CD14-positive monocyte (primary cell): ENCODE results near the gene HAND2. TPM values are rescaled to one million over a fixed set of nuclear protein-coding genes. Genes with fewer than 3 reads are reported as not detected.
A peak's percentile ranks its signal among the peaks of the same experiment; 100 is the strongest.

Experiments used
- DNase-seq, 3 donors: peaks; one replicate each; pipeline ENCODE4 v3.0.0-alpha.2; 2011 to 2022
- H2AFZ ChIP-seq: 2 replicates; pipeline ENCODE4 v1.6.0; 2012; ENCODE audit warnings: mild to moderate bottlenecking, low read depth, low read length, inconsistent platforms; ENCODE audit not compliant: insufficient read depth, poor library complexity, severe bottlenecking
- H3K27ac ChIP-seq, 2 donors: 1 replicate in 1 of 2; 2 replicates in 1 of 2; pipeline ENCODE4 v1.5.1; 2012 to 2013; ENCODE audit warnings: low read length in 2 of 2, control low read depth in 1 of 2, inconsistent platforms in 1 of 2, low read depth in 1 of 2, mild to moderate bottlenecking in 1 of 2
- H3K27me3 ChIP-seq, 2 donors: one replicate each; pipeline versions ENCODE4 v1.6.0 to v1.6.1; 2011 to 2013; ENCODE audit warnings: low read length in 2 of 2; ENCODE audit not compliant: control insufficient read depth in 2 of 2, insufficient read depth in 2 of 2
- H3K36me3 ChIP-seq, 2 donors: replicated peaks in 1 of 2; 1 replicate in 1 of 2; 2 replicates in 1 of 2; pipeline versions ENCODE4 v1.5.1 to v1.6.1; 2012 to 2013; ENCODE audit warnings: low read length in 2 of 2, control low read depth in 1 of 2, inconsistent platforms in 1 of 2, mild to moderate bottlenecking in 1 of 2; ENCODE audit not compliant: insufficient read depth in 2 of 2, control insufficient read depth in 1 of 2
- H3K4me1 ChIP-seq, 2 donors: 1 replicate in 1 of 2; 2 replicates in 1 of 2; pipeline versions ENCODE4 v1.5.1 to v1.6.1; 2012 to 2013; ENCODE audit warnings: low read length in 2 of 2, control low read depth in 1 of 2, inconsistent platforms in 1 of 2, mild to moderate bottlenecking in 1 of 2, moderate library complexity in 1 of 2; ENCODE audit not compliant: insufficient read depth in 2 of 2, control insufficient read depth in 1 of 2
- H3K4me2 ChIP-seq: replicated peaks from 2 replicates; pipeline ENCODE3; 2012; ENCODE audit warnings: low read length, moderate library complexity, mild to moderate bottlenecking; ENCODE audit not compliant: poor library complexity, severe bottlenecking; ENCODE audit errors: extremely low read depth
- H3K4me3 ChIP-seq, 3 experiments: fragments of 200-600 bp in 1 of 3; sonication (generic) in 1 of 3; replicated peaks in 1 of 3; 1 replicate in 2 of 3; 2 replicates in 1 of 3; pipeline ENCODE4 v1.5.1; 2011 to 2013; ENCODE audit warnings: low read length in 3 of 3, mild to moderate bottlenecking in 3 of 3, control low read depth in 2 of 3, low read depth in 2 of 3, inconsistent platforms in 1 of 3, moderate library complexity in 1 of 3
- H3K79me2 ChIP-seq: 2 replicates; pipeline ENCODE4 v1.6.0; 2012; ENCODE audit warnings: mild to moderate bottlenecking, control low read depth, inconsistent platforms, low read length, moderate library complexity; ENCODE audit not compliant: insufficient read depth
- H3K9ac ChIP-seq: 2 replicates; pipeline ENCODE4 v1.6.0; 2017; ENCODE audit warnings: low read length, mild to moderate bottlenecking; ENCODE audit not compliant: insufficient read depth, poor library complexity, severe bottlenecking
- H3K9me3 ChIP-seq, 2 donors: replicated peaks in 1 of 2; 1 replicate in 1 of 2; 2 replicates in 1 of 2; pipeline versions ENCODE4 v1.5.1 to v1.6.1; 2012 to 2013; ENCODE audit warnings: low read length in 2 of 2, control low read depth in 1 of 2; ENCODE audit not compliant: control insufficient read depth in 1 of 2, insufficient read depth in 1 of 2
- H4K20me1 ChIP-seq: 2 replicates; pipeline ENCODE4 v1.6.0; 2012; ENCODE audit warnings: mild to moderate bottlenecking, low read length, control low read depth, moderate library complexity; ENCODE audit not compliant: insufficient read depth
- H3K27ac Mint-ChIP-seq, 7 donors: one replicate each; pipeline ENCODE4 v1.8.0; 2020; ENCODE audit warnings: mild to moderate bottlenecking in 7 of 7, mixed read lengths in 7 of 7, moderate library complexity in 6 of 7, inconsistent platforms in 2 of 7
- H3K27me3 Mint-ChIP-seq, 3 donors: one replicate each; pipeline ENCODE4 v1.8.0; 2021 to 2022; ENCODE audit warnings: low read depth in 3 of 3, mild to moderate bottlenecking in 3 of 3, mixed read lengths in 3 of 3, moderate library complexity in 3 of 3, inconsistent platforms in 1 of 3
- H3K36me3 Mint-ChIP-seq, 2 donors: one replicate each; pipeline ENCODE4 v1.8.0; 2020; ENCODE audit warnings: mixed read lengths in 2 of 2, inconsistent platforms in 1 of 2, mild to moderate bottlenecking in 1 of 2
- H3K4me1 Mint-ChIP-seq: one replicate; pipeline ENCODE4 v1.8.0; 2020; ENCODE audit warnings: mild to moderate bottlenecking, mixed read lengths
- H3K4me3 Mint-ChIP-seq, 2 donors: one replicate each; pipeline ENCODE4 v1.8.0; 2020; ENCODE audit warnings: mild to moderate bottlenecking in 2 of 2, mixed read lengths in 2 of 2, moderate library complexity in 1 of 2
- H3K9me3 Mint-ChIP-seq, 7 donors: one replicate each; pipeline ENCODE4 v1.8.0; 2020 to 2022; ENCODE audit warnings: mixed read lengths in 7 of 7, mild to moderate bottlenecking in 6 of 7, moderate library complexity in 6 of 7, inconsistent platforms in 2 of 7
- WGBS: methylation state at CpG from one replicate; pipeline ENCODE4 v1.1.5; 2013; ENCODE audit warnings: missing lambda C conversion rate; ENCODE audit not compliant: insufficient coverage; 5-methylcytosine and 5-hydroxymethylcytosine counted together
- intact Hi-C, 2 donors: fragments of 100-400 bp; cut with micrococcal nuclease; formaldehyde crosslinking; loops; one replicate each; pipeline versions ENCODE4 v1.15.0 to v1.15.1; 2023
- polyA plus RNA-seq, 3 donors: library from polyadenylated mRNA; depleted of rRNA in 1 of 3; unstranded in 2 of 3; stranded (reverse) in 1 of 3; fragments of 300-500 nt in 2 of 3; fragments of >200 nt in 1 of 3; fragmentation: Illumina TruSeq in 2 of 3; gene quantifications; 1 replicate in 2 of 3; 2 replicates in 1 of 3; pipeline ENCODE4 v1.2.3, GENCODE V29; 2012 to 2021
- TF ChIP-seq, protein P1 (sequence below): fragments of 200-600 bp; IDR thresholded peaks from one replicate; pipeline ENCODE4 v1.8.0; 2022; ENCODE audit warnings: antibody characterized with exemption, mild to moderate bottlenecking

The HAND2 gene
- polyA plus RNA-seq, 3 donors = not detected

GRCh38 chr4:173526027-173526482 is 4.0 kb downstream of the HAND2 start:
- H3K27ac Mint-ChIP-seq = peak overlapping the region in 1 of 7 donors; percentile 2

GRCh38 chr4:173525118-173526011 is 4.7 kb downstream of the HAND2 start:
- Mint-ChIP-seq H3K27ac (no peak overlapping the region), H3K4me1 (peaks cover 35% of the 10 kb centered on the region), H3K9me3 (peaks cover 2 to 75% (median 62%) of the 10 kb centered on the region in 7 donors), H3K36me3 (peaks cover 13 to 30% of the 10 kb centered on the region in 2 donors), H3K4me3 (peak overlapping the region in 1 of 2 donors; percentile 87), H3K27me3 (peaks cover 94 to 98% (median 96%) of the 10 kb centered on the region in 3 donors)
- H3K27me3 ChIP-seq = peaks cover 91 to 94% of the 10 kb centered on the region in 2 donors
- no peak overlapping the region for H2AFZ ChIP-seq
- no peaks in the 10 kb centered on the region for H4K20me1 ChIP-seq
- peaks cover 20 to 29% of the 10 kb centered on the region in 2 donors for H3K4me1 ChIP-seq
- H3K36me3 ChIP-seq = no peaks in the 10 kb centered on the region
- WGBS = 8% methylated on average over 47 of the region's 48 CpGs
- H3K9me3 ChIP-seq = peaks cover 4 to 87% of the 10 kb centered on the region in 2 donors
- H3K27ac ChIP-seq = no peak overlapping the region
- H3K4me3 ChIP-seq = no peak overlapping the region
- TF ChIP-seq, protein P1, sequence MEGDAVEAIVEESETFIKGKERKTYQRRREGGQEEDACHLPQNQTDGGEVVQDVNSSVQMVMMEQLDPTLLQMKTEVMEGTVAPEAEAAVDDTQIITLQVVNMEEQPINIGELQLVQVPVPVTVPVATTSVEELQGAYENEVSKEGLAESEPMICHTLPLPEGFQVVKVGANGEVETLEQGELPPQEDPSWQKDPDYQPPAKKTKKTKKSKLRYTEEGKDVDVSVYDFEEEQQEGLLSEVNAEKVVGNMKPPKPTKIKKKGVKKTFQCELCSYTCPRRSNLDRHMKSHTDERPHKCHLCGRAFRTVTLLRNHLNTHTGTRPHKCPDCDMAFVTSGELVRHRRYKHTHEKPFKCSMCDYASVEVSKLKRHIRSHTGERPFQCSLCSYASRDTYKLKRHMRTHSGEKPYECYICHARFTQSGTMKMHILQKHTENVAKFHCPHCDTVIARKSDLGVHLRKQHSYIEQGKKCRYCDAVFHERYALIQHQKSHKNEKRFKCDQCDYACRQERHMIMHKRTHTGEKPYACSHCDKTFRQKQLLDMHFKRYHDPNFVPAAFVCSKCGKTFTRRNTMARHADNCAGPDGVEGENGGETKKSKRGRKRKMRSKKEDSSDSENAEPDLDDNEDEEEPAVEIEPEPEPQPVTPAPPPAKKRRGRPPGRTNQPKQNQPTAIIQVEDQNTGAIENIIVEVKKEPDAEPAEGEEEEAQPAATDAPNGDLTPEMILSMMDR = no peak
- no peaks in the 10 kb centered on the region for H3K79me2 ChIP-seq
- intact Hi-C loops = no loop called here
- no peak overlapping the region for H3K9ac ChIP-seq
- DNase-seq = no peak
- H3K4me2 ChIP-seq = no peak overlapping the region

More at GRCh38 chr4:173526027-173526482, 4.0 kb downstream of the HAND2 start:
- Histone ChIP-seq H3K9ac (no peak overlapping the region), H3K79me2 (no peaks in the 10 kb centered on the region), H3K36me3 (no peaks in the 10 kb centered on the region), H3K9me3 (peaks cover 4 to 86% of the 10 kb centered on the region in 2 donors), H3K27ac (no peak overlapping the region), H3K4me3 (no peak overlapping the region), H3K4me2 (no peak overlapping the region), H4K20me1 (no peaks in the 10 kb centered on the region), H3K27me3 (peaks cover 91 to 94% of the 10 kb centered on the region in 2 donors), H2AFZ (no peak overlapping the region), H3K4me1 (peaks cover 20 to 30% of the 10 kb centered on the region in 2 donors)
- H3K4me3 Mint-ChIP-seq = peak overlapping the region in 1 of 2 donors; percentile 87
- 17% methylated on average over 4 of the region's 10 CpGs for WGBS
- peaks cover 11 to 26% of the 10 kb centered on the region in 2 donors for H3K36me3 Mint-ChIP-seq
- intact Hi-C loops = no loop called here
- TF ChIP-seq, protein P1 = no peak
- peaks cover 42% of the 10 kb centered on the region for H3K4me1 Mint-ChIP-seq
- peaks cover 2 to 76% (median 67%) of the 10 kb centered on the region in 7 donors for H3K9me3 Mint-ChIP-seq
- peaks cover 94 to 98% (median 96%) of the 10 kb centered on the region in 3 donors for H3K27me3 Mint-ChIP-seq
- no peak for DNase-seq
